GM12878 (cell line): ENCODE data around the gene RAD18. TPM values are rescaled to one million over a fixed set of nuclear protein-coding genes. Genes with fewer than 3 reads are reported as not detected.

Source experiments
- ATAC-seq: fragments of 200-7000 bp; cut with Tn5 transposase; 3 replicates; pipeline ENCODE4 v1.9.1; 2020; ENCODE audit warnings: mild to moderate bottlenecking, moderate library complexity
- BruUV-seq: library from RNA; stranded (reverse); fragments of 400-500 nt; replicated peaks from 2 replicates; lab custom pipeline; 2021; lab: Mats Ljungman, UMichigan
- CTCF ChIA-PET: fragments of 300-600 bp; sonication (Branson Sonifier 250); formaldehyde crosslinking; extraction: SDS; loops from one replicate; lab custom pipeline; 2021; ENCODE audit warnings: inconsistent platforms; lab: Yijun Ruan, JAX
- POLR2A ChIA-PET: fragments of 350-600 bp; formaldehyde crosslinking; extraction: SDS; loops from one replicate; lab custom pipeline; 2021; ENCODE audit warnings: inconsistent platforms; lab: Charles Lee
- RAD21 ChIA-PET: fragments of 300-600 bp; sonication (Branson Sonifier 250); formaldehyde crosslinking; loops from one replicate; lab custom pipeline; 2023; ENCODE audit warnings: antibody characterized with exemption; ENCODE audit not compliant: unreplicated experiment; lab: Charles Lee
- SMC1A ChIA-PET: fragments of 300-600 bp; sonication (Branson Sonifier 250); formaldehyde crosslinking; loops from one replicate; lab custom pipeline; 2023; ENCODE audit not compliant: unreplicated experiment, uncharacterized antibody; lab: Charles Lee
- DNase-seq: peaks from one replicate; pipeline ENCODE4 v3.0.0-alpha.2; 2011; ENCODE audit warnings: low read depth, low spot score
- FAIRE-seq: peaks from 3 replicates; lab custom pipeline; 2011; peaks lifted over from hg19 to GRCh38; lab: Jason Lieb, UNC
- H2AFZ ChIP-seq: 2 replicates; pipeline ENCODE4 v1.6.0; 2011; ENCODE audit warnings: low read depth, low read length, control low read depth; ENCODE audit not compliant: control insufficient read depth
- H3K27ac ChIP-seq: 2 replicates; pipeline ENCODE4 v1.5.1; 2011; ENCODE audit warnings: control low read depth; ENCODE audit not compliant: control insufficient read depth, insufficient read depth
- H3K27me3 ChIP-seq, 2 experiments: replicated peaks in 1 of 2; 2 replicates each; pipeline versions ENCODE4 v1.6.0 to v1.6.1; 2011; ENCODE audit warnings: low read length in 1 of 2; ENCODE audit not compliant: control insufficient read depth in 2 of 2, insufficient read depth in 2 of 2
- H3K36me3 ChIP-seq, 2 experiments: 2 replicates each; pipeline ENCODE4 v1.5.1; 2011; ENCODE audit warnings: low read length in 1 of 2; ENCODE audit not compliant: control insufficient read depth in 2 of 2, insufficient read depth in 2 of 2
- H3K4me1 ChIP-seq: 2 replicates; pipeline ENCODE4 v1.6.1; 2011; ENCODE audit warnings: mild to moderate bottlenecking, low read length, moderate library complexity, mixed read lengths; ENCODE audit not compliant: control insufficient read depth, insufficient read depth
- H3K4me2 ChIP-seq: 2 replicates; pipeline ENCODE4 v1.6.0; 2011; ENCODE audit warnings: control low read depth; ENCODE audit not compliant: control insufficient read depth, insufficient read depth
- H3K4me3 ChIP-seq: fragments of 200-600 bp; sonication (generic); 2 replicates; pipeline ENCODE4 v1.5.1; 2016
- H3K79me2 ChIP-seq: 2 replicates; pipeline ENCODE4 v1.6.0; 2011; ENCODE audit warnings: low read length; ENCODE audit not compliant: control insufficient read depth, insufficient read depth
- H3K9ac ChIP-seq: 2 replicates; pipeline ENCODE4 v1.8.0; 2011; ENCODE audit warnings: low read length, control low read depth, mixed read lengths; ENCODE audit not compliant: control insufficient read depth, insufficient read depth
- H3K9me3 ChIP-seq: replicated peaks from 3 replicates; pipeline ENCODE4 v1.5.1; 2011; ENCODE audit warnings: mild to moderate bottlenecking, low read length; ENCODE audit not compliant: control insufficient read depth, insufficient read depth
- H4K20me1 ChIP-seq: 2 replicates; pipeline ENCODE4 v1.6.0; 2011; ENCODE audit not compliant: control insufficient read depth, insufficient read depth
- BCLAF1 ChIP-seq: fragments of 450-650 bp; IDR thresholded peaks from 2 replicates; pipeline ENCODE4 v1.6.1; 2017; ENCODE audit warnings: antibody characterized with exemption, mild to moderate bottlenecking, moderate library complexity
- BRCA1 ChIP-seq: IDR thresholded peaks from 2 replicates; pipeline ENCODE4 v1.6.1; 2011; ENCODE audit warnings: low read depth, low read length, improper control_type of control experiment
- HDAC6 ChIP-seq: fragments of 200-600 bp; sonication (generic); IDR thresholded peaks from one replicate; pipeline ENCODE4 v1.8.0; 2017; ENCODE audit warnings: antibody characterized with exemption; ENCODE audit not compliant: unreplicated experiment
- MAX ChIP-seq: IDR thresholded peaks from 2 replicates; pipeline ENCODE4 v1.6.1; 2012; ENCODE audit warnings: low read depth, low read length, improper control_type of control experiment
- NR2F1 ChIP-seq: fragments of 450-650 bp; conservative IDR thresholded peaks from 2 replicates; pipeline ENCODE4 v1.6.1; 2017; ENCODE audit warnings: mild to moderate bottlenecking
- PKNOX1 ChIP-seq: fragments of 450-650 bp; IDR thresholded peaks from 2 replicates; pipeline ENCODE4 v1.6.1; 2016; ENCODE audit warnings: mild to moderate bottlenecking
- SRF ChIP-seq, 2 experiments: IDR thresholded peaks; 2 replicates each; pipeline ENCODE4 v1.6.1; 2011; ENCODE audit warnings: low read depth in 2 of 2, low read length in 2 of 2, mild to moderate bottlenecking in 1 of 2, moderate library complexity in 1 of 2
- ZBTB11 ChIP-seq: fragments of 450-650 bp; formaldehyde crosslinking; IDR thresholded peaks from 2 replicates; pipeline ENCODE4 v1.5.0; 2022; ENCODE audit warnings: mild to moderate bottlenecking, missing genetic modification characterization
- ZNF274 ChIP-seq: IDR thresholded peaks from one replicate; pipeline ENCODE4 v1.8.0; 2011; ENCODE audit not compliant: insufficient read length, insufficient read depth
- ZNF384 ChIP-seq: IDR thresholded peaks from 2 replicates; pipeline ENCODE4 v1.6.1; 2012; ENCODE audit warnings: low read depth, mild to moderate bottlenecking, low read length, improper control_type of control experiment, borderline replicate concordance
- ZZZ3 ChIP-seq: IDR thresholded peaks from 2 replicates; pipeline ENCODE4 v1.6.1; 2011; ENCODE audit warnings: low read depth; ENCODE audit not compliant: control insufficient read depth, insufficient read length
- WGBS: methylation state at CpG from one replicate; pipeline ENCODE4 v1.1.6; 2016; ENCODE audit warnings: low lambda C conversion rate; ENCODE audit not compliant: insufficient replicate concordance, insufficient coverage; ENCODE audit errors: missing lambda C conversion rate; 5-methylcytosine and 5-hydroxymethylcytosine counted together
- in situ Hi-C: fragments of 300-500 bp; cut with MboI; formaldehyde crosslinking; loops from 9 replicates; pipeline ENCODE4 v1.14.3; 2018; ENCODE audit warnings: mixed read lengths
- intact Hi-C: fragments of 100-400 bp; cut with micrococcal nuclease; formaldehyde crosslinking; loops from one replicate; pipeline ENCODE4 v1.14.2; 2022; ENCODE audit not compliant: unreplicated experiment
- polyA plus RNA-seq, 11 experiments: library from polyadenylated mRNA; depleted of rRNA in 4 of 11; unstranded in 6 of 11; stranded (reverse) in 5 of 11; fragments of >200 nt; fragmentation: Nextera tagmentation in 4 of 11; fragmentation: Illumina TruSeq in 1 of 11; extraction: Ambion mirVana in 4 of 11; extraction: Trizol in 1 of 11; gene quantifications; 1 replicate in 1 of 11; 2 replicates in 10 of 11; pipeline versions ENCODE4 v1.2.1 to v1.2.3, GENCODE V29; 2011 to 2016; ENCODE audit warnings: inconsistent platforms in 2 of 11, missing spikeins in 2 of 11, low read depth in 1 of 11
- total RNA-seq, 4 experiments: library from RNA; depleted of rRNA in 3 of 4; stranded (reverse); fragments of >200 nt in 3 of 4; fragmentation: Illumina TruSeq in 1 of 4; extraction: Trizol in 1 of 4; gene quantifications; 2 replicates each; pipeline versions ENCODE4 v1.2.1 to v1.2.3, GENCODE V29; 2013 to 2021

The RAD18 gene
- total and polyA plus RNA-seq, 10 of the 15 experiments (the other 5 are each of a cell fraction or from before 2014, with no cell fraction given): 8.7 to 38.6 (median 19.2) TPM

GRCh38 chr3:8891303-8891702 is 72.0 kb downstream of the RAD18 start (continued):
- no peak for TF ChIP-seq MAX
- no peak for TF ChIP-seq NR2F1
- no peak for TF ChIP-seq BRCA1
- TF ChIP-seq ZZZ3: no peak
- TF ChIP-seq ZBTB11 (CRISPR knock-in tag): no peak
- TF ChIP-seq HDAC6: no peak
- TF ChIP-seq ZNF384: no peak

GRCh38 chr3:8888301-8888915 is 74.9 kb downstream of the RAD18 start:
- in situ Hi-C loops (no loop called here), intact Hi-C loops (no loop called here)
- CTCF ChIA-PET: no interaction called here
- Histone ChIP-seq H3K9me3 (no peaks in the 10 kb centered on the region; the same call in 1 of the 3 replicates), H3K79me2 (no peaks in the 10 kb centered on the region), H3K36me3 (peaks cover 0 to 12% of the 10 kb centered on the region in 2 experiments; a peak in 3 of 4 replicates), H2AFZ (no peak overlapping the region), H3K27ac (no peak overlapping the region), H3K4me1 (no peaks in the 10 kb centered on the region), H3K27me3 (no peaks in the 10 kb centered on the region), H4K20me1 (no peaks in the 10 kb centered on the region), H3K4me2 (no peak overlapping the region), H3K4me3 (no peak overlapping the region), H3K9ac (no peak overlapping the region)
- RAD21 ChIA-PET: interaction anchor here (0.6 kb wide), 1 partner anchor 29 kb away, joined by 4 read pairs; no protein-coding TSS in a partner anchor
- no peak for TF ChIP-seq BCLAF1
- TF ChIP-seq SRF (IDR thresholded peaks at IDR 0.05; ENCODE audit: low read depth in 2 of 2, low read length in 2 of 2): no peak
- TF ChIP-seq ZNF274: no peak
- TF ChIP-seq PKNOX1: no peak
- POLR2A ChIA-PET: interaction anchor here (0.6 kb wide), 1 partner anchor 161 kb away, joined by 3 read pairs; no protein-coding TSS in a partner anchor
- ATAC-seq (no peak), FAIRE-seq (no peak), DNase-seq (no peak)
- BruUV-seq: no TSS peak
- SMC1A ChIA-PET: no interaction called here
- 98% methylated on average over 6 of the region's 6 CpGs for WGBS
